K562 (cell line): ENCODE results near the gene TIMM17A. TPM values are rescaled to one million over a fixed set of nuclear protein-coding genes. Genes with fewer than 3 reads are reported as not detected.

Source experiments
- ATF6 ChIP-seq: sonication (generic); formaldehyde crosslinking; IDR thresholded peaks from 2 replicates; pipeline ENCODE4 v1.4.0; 2020; ENCODE audit warnings: mild to moderate bottlenecking, missing genetic modification reagents
- CAMTA2 ChIP-seq: fragments of 250-450 bp; sonication (Bioruptor Pico); conservative IDR thresholded peaks from 2 replicates; pipeline ENCODE4 v1.5.1; 2022
- CCNT2 ChIP-seq: IDR thresholded peaks from 2 replicates; pipeline ENCODE4 v1.6.1; 2011; ENCODE audit warnings: borderline replicate concordance, low read depth, mild to moderate bottlenecking, moderate library complexity, mixed read lengths, low read length; ENCODE audit not compliant: insufficient read length; ENCODE audit errors: extremely low read depth
- E2F8 ChIP-seq: fragments of 450-650 bp; IDR thresholded peaks from 2 replicates; pipeline ENCODE4 v1.7.1; 2018; ENCODE audit warnings: mild to moderate bottlenecking, low read depth; ENCODE audit not compliant: partially characterized antibody
- HNRNPUL1 ChIP-seq: fragments of 200-400 bp; formaldehyde crosslinking; IDR thresholded peaks from 2 replicates; pipeline ENCODE4 v1.6.1; 2017; ENCODE audit warnings: low read length
- KAT8 ChIP-seq: fragments of 450-650 bp; IDR thresholded peaks from 2 replicates; pipeline ENCODE4 v1.6.1; 2016; ENCODE audit warnings: low read depth, mild to moderate bottlenecking
- RAD21 ChIP-seq, 2 experiments: fragments of 250-450 bp in 1 of 2; fragments of 450-650 bp in 1 of 2; sonication (Bioruptor Pico) in 1 of 2; formaldehyde crosslinking in 1 of 2; IDR thresholded peaks in 1 of 2; conservative IDR thresholded peaks in 1 of 2; 2 replicates each; pipeline versions ENCODE4 v1.4.0 to v1.8.0; 2020 to 2022; ENCODE audit warnings: mild to moderate bottlenecking in 2 of 2, moderate library complexity in 1 of 2
- RBFOX2 ChIP-seq: fragments of 200-400 bp; formaldehyde crosslinking; IDR thresholded peaks from 2 replicates; pipeline ENCODE4 v1.6.1; 2017; ENCODE audit warnings: low read depth, mild to moderate bottlenecking, low read length, moderate library complexity
- RBM22 ChIP-seq: fragments of 200-400 bp; formaldehyde crosslinking; IDR thresholded peaks from 2 replicates; pipeline ENCODE4 v1.6.1; 2018; ENCODE audit warnings: low read length, low read depth; ENCODE audit not compliant: poor library complexity, severe bottlenecking
- SAP30 ChIP-seq: fragments of 200-600 bp; sonication (generic); IDR thresholded peaks from 2 replicates; pipeline ENCODE4 v1.6.1; 2012; ENCODE audit warnings: borderline replicate concordance, low read depth, mild to moderate bottlenecking, moderate library complexity, low read length, control low read depth, inconsistent platforms; ENCODE audit not compliant: insufficient read depth, poor library complexity, severe bottlenecking
- SMAD4 ChIP-seq: fragments of 250-450 bp; sonication (Bioruptor Pico); conservative IDR thresholded peaks from 2 replicates; pipeline ENCODE4 v1.8.0; 2021; ENCODE audit warnings: inconsistent platforms, mild to moderate bottlenecking, moderate library complexity
- SRSF7 ChIP-seq: fragments of 200-400 bp; formaldehyde crosslinking; optimal IDR thresholded peaks from 2 replicates; pipeline ENCODE3; 2017; ENCODE audit warnings: mild to moderate bottlenecking, low read depth, low read length
- TEAD4 ChIP-seq, 2 experiments: sonication (generic) in 1 of 2; formaldehyde crosslinking in 1 of 2; IDR thresholded peaks; 2 replicates each; pipeline versions ENCODE4 v1.6.1 to v1.8.0; 2012 to 2022; ENCODE audit warnings: borderline replicate concordance in 1 of 2, inconsistent platforms in 1 of 2, low read length in 1 of 2, mild to moderate bottlenecking in 1 of 2, missing genetic modification reagents in 1 of 2
- ZBTB9 ChIP-seq: fragments of 450-650 bp; formaldehyde crosslinking; IDR thresholded peaks from 2 replicates; pipeline ENCODE4 v1.4.0; 2020; ENCODE audit warnings: mild to moderate bottlenecking, moderate library complexity
- ZNF174 ChIP-seq: fragments of 250-450 bp; sonication (Bioruptor Pico); IDR thresholded peaks from 2 replicates; pipeline ENCODE4 v1.4.0; 2020; ENCODE audit warnings: mild to moderate bottlenecking
- polyA plus RNA-seq, 8 experiments: library from polyadenylated mRNA; depleted of rRNA in 4 of 8; stranded (reverse) in 5 of 8; unstranded in 3 of 8; fragments of >200 nt; fragmentation: Nextera tagmentation in 2 of 8; fragmentation: Illumina TruSeq in 1 of 8; extraction: Ambion mirVana in 2 of 8; extraction: Trizol in 1 of 8; gene quantifications; 2 replicates each; pipeline versions ENCODE4 v1.2.1 to v1.2.3, GENCODE V29; 2011 to 2014; ENCODE audit warnings: inconsistent platforms in 1 of 8, missing spikeins in 1 of 8
- total RNA-seq, 7 experiments: library from RNA; depleted of rRNA in 6 of 7; stranded (reverse); fragments of >200 nt in 6 of 7; fragmentation: Illumina TruSeq in 2 of 7; extraction: Trizol in 2 of 7; gene quantifications; 2 replicates each; pipeline versions ENCODE4 v1.2.1 to v1.2.3, GENCODE V29; 2011 to 2021; ENCODE audit warnings: low replicate concordance in 1 of 7
- TF ChIP-seq, protein P1 (sequence below): sonication (generic); formaldehyde crosslinking; IDR thresholded peaks from 2 replicates; pipeline ENCODE4 v1.8.0; 2022; ENCODE audit warnings: mild to moderate bottlenecking, missing genetic modification reagents

TIMM17A gene
- total and polyA plus RNA-seq, 9 of the 15 experiments (the other 6 are each of a cell fraction or from before 2014, with no cell fraction given): 116 to 744 (median 180) TPM

- TF ChIP-seq ZNF174 (no peak), RBFOX2 (peak; percentile 62), HNRNPUL1 (no peak), E2F8 (no peak), ZBTB9 (0 out of 2 replicates have a peak, but pooled peaks have one; percentile 20), SMAD4 (CRISPR knock-in tag) (peak; percentile 83; the same call in 1 of the 2 replicates), CCNT2 (no peak), SRSF7 (no peak), ATF6 (0 out of 2 replicates have a peak, but pooled peaks have one; percentile 22), RBM22 (no peak), RAD21 (CRISPR knock-in tag; conservative IDR thresholded peaks at IDR 0.05 in 1 of 2, IDR thresholded peaks at IDR 0.05 in 1 of 2) (peak in 1 of 2 experiments; percentile 22; a peak in 2 of 4 replicates), KAT8 (no peak), SAP30 (no peak), TEAD4 (IDR thresholded peaks at IDR 0.05; ENCODE audit: low read length) (peak; percentile 42; the same call in 1 of the 2 replicates), TEAD4 (CRISPR knock-in tag; IDR thresholded peaks at IDR 0.05; ENCODE audit: borderline replicate concordance) (no peak), CAMTA2 (CRISPR knock-in tag) (no peak)
- TF ChIP-seq, protein P1, sequence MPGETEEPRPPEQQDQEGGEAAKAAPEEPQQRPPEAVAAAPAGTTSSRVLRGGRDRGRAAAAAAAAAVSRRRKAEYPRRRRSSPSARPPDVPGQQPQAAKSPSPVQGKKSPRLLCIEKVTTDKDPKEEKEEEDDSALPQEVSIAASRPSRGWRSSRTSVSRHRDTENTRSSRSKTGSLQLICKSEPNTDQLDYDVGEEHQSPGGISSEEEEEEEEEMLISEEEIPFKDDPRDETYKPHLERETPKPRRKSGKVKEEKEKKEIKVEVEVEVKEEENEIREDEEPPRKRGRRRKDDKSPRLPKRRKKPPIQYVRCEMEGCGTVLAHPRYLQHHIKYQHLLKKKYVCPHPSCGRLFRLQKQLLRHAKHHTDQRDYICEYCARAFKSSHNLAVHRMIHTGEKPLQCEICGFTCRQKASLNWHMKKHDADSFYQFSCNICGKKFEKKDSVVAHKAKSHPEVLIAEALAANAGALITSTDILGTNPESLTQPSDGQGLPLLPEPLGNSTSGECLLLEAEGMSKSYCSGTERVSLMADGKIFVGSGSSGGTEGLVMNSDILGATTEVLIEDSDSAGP (CRISPR knock-in tag): peak; percentile 80; the same call in 1 of the 2 replicates
Observed at GRCh38 chr1:201941420-201942128, 13.7 kb upstream of the TIMM17A start (continued).
